Activated CD4-positive, alpha-beta T cell treated with anti-CD3 and anti-CD28 coated beads, Interleukin-2, amount 50 U/mL, for 16 hours (primary cell): ENCODE measurements around the gene ANKRD13D.

Experiments
- DNase-seq: peaks from one replicate; pipeline ENCODE4 v3.0.0-alpha.2; 2020

The ANKRD13D gene

GRCh38 chr11:67262731-67263675, 26.1 kb upstream of the ANKRD13D start:
- peak; percentile 84 for DNase-seq

- no peak for DNase-seq
Observed at GRCh38 chr11:67264260-67264659, 24.8 kb upstream of the ANKRD13D start.

- no peak for DNase-seq
Observed at GRCh38 chr11:67264877-67265632, 24.0 kb upstream of the ANKRD13D start.

GRCh38 chr11:67265633-67266448, 23.3 kb upstream of the ANKRD13D start:
- DNase-seq: peak; percentile 83

- DNase-seq: no peak
Observed at GRCh38 chr11:67266449-67267187, 22.5 kb upstream of the ANKRD13D start, which contains the start of gene GRK2. TSS of gene GRK2 (plus strand) at chr11:67266473. CDS start at chr11:67266700, 227 bp downstream.

- DNase-seq: peak; percentile 38
Observed at GRCh38 chr11:67267188-67268080, 21.7 kb upstream of the ANKRD13D start.

- DNase-seq: peak; percentile 96
Observed at GRCh38 chr11:67268081-67268961, 20.8 kb upstream of the ANKRD13D start.

GRCh38 chr11:67268962-67269268, 20.2 kb upstream of the ANKRD13D start:
- DNase-seq: no peak

- peak; percentile 41 for DNase-seq
Observed at GRCh38 chr11:67269401-67270255, 19.5 kb upstream of the ANKRD13D start.

- DNase-seq: peak; percentile 51
Observed at GRCh38 chr11:67270256-67271204, 18.6 kb upstream of the ANKRD13D start.

GRCh38 chr11:67271205-67271540, 17.9 kb upstream of the ANKRD13D start:
- no peak for DNase-seq

- peak; percentile 90 for DNase-seq
Observed at GRCh38 chr11:67271541-67272284, 17.4 kb upstream of the ANKRD13D start.

GRCh38 chr11:67272327-67273259, 16.5 kb upstream of the ANKRD13D start:
- peak; percentile 53 for DNase-seq

- no peak for DNase-seq
Observed at GRCh38 chr11:67273260-67273990, 15.7 kb upstream of the ANKRD13D start.
